HG02885 (cell line): ENCODE measurements around the gene E2F7.
"Not testable (repeated sequence)": the region's sequence is repeated elsewhere in the genome, so short reads cannot be mapped to it uniquely, and the experiment has no call there.

Experiments
- ATAC-seq: cut with Tn5 transposase; IDR thresholded peaks from one replicate; pipeline ENCODE4 v1.9.1; 2021; ENCODE audit warnings: mild to moderate bottlenecking; ENCODE audit not compliant: unreplicated experiment, poor library complexity

E2F7 gene, protein sequence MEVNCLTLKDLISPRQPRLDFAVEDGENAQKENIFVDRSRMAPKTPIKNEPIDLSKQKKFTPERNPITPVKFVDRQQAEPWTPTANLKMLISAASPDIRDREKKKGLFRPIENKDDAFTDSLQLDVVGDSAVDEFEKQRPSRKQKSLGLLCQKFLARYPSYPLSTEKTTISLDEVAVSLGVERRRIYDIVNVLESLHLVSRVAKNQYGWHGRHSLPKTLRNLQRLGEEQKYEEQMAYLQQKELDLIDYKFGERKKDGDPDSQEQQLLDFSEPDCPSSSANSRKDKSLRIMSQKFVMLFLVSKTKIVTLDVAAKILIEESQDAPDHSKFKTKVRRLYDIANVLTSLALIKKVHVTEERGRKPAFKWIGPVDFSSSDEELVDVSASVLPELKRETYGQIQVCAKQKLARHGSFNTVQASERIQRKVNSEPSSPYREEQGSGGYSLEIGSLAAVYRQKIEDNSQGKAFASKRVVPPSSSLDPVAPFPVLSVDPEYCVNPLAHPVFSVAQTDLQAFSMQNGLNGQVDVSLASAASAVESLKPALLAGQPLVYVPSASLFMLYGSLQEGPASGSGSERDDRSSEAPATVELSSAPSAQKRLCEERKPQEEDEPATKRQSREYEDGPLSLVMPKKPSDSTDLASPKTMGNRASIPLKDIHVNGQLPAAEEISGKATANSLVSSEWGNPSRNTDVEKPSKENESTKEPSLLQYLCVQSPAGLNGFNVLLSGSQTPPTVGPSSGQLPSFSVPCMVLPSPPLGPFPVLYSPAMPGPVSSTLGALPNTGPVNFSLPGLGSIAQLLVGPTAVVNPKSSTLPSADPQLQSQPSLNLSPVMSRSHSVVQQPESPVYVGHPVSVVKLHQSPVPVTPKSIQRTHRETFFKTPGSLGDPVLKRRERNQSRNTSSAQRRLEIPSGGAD

DNA sequence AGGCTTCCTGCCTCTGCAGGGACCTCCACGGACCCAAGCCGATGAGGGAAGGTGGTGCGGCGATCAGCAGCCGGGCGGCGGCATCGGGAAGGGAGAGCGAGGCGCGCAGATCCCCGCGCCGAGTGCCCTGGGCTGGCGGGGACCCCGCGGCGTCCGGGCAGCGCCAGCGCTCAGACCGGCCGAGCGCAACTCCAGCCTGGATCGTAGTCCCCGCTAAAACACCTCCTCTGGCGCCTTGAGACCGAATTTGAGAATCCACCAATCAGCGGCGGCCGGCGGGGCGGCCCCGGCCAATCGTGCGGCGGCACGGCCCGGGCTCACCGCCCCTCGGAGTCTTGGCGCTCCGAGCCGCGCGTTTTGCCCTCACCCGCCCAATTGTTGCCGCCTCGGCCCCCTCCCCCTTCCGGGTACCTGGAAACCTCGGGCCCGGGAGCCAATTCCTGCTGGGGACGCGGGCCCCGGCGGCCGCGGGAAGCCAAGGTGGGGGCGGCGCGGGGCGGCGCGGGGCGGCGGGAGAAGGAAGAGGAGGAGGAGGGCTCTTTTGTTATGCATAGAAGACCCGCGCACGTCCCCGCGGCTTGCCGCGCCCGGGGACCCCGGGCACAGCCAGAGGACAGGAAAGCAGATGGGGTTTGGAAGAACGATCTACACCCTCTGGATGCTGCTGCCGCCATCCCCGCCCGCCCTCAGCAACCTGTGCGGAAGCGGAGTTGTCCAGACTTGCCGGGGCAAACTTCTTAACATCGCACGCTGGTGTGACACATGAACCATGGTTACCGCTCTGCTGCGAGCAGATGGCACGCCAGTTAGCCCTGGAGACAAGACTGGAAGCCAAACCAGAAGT, at the start of gene E2F7:
E2F7 (minus strand) TSS at position 209 of the 844 bp plus-strand sequence. CDS start 934 bp downstream, outside the sequence.
- ATAC-seq = peak; percentile 71

DNA sequence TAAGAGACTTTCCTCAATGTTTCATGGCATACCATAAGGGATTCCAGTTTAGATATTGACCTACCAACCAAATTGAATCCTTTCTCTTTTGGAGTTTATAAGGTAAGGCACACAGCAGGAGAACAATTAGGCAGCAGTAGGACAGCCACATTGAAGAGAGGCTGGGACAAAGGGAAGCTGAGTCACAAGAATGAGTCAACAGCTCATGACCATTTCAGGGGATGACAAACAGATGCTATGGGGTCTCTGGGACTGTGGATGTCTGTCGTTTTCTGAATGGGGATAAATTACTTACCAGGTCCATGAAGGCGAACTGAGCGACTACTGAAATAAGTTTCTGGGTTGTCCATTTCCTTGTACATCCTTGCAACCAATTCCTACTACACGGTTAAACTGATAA, 48.6 kb upstream of the E2F7 start:
- ATAC-seq = no peak

DNA sequence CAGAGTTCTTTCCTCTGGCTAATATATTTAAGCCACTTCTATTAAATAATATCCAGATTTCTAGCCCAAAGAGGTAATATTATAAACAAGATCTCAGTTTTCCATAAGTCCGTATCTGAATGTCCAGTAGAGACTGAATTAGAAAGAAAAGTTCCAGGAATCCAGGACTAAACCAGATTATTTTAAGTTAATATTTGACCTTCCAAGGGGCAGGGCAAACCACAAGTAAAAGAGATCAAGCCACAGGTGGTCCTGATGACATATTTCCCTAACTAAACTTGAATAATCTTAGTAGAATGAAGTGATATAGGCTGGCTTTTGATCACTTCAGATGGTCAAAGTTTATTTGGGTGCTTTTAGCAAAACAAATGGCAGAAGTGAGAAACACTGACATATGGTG, 43.3 kb upstream of the E2F7 start:
- ATAC-seq = no peak

DNA sequence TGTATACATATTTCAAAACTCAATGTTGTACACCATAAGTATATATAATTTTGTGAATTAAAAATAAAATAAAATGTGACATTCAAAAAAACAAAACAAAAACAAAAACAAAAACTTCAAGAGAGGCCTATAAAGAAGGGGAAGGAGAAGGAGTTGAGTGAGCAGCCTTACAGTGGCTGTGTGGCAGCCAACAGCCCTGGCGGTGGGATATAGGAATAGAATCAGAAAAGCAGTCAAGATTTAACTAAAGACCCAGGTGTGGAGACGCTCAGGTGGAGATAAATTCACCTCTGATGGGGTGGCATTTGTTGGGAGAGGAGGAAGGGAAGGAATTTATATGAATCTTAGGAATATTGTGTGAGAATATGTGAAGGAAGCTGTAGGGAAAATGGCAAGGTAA, 41.8 kb upstream of the E2F7 start:
- no peak for ATAC-seq

DNA sequence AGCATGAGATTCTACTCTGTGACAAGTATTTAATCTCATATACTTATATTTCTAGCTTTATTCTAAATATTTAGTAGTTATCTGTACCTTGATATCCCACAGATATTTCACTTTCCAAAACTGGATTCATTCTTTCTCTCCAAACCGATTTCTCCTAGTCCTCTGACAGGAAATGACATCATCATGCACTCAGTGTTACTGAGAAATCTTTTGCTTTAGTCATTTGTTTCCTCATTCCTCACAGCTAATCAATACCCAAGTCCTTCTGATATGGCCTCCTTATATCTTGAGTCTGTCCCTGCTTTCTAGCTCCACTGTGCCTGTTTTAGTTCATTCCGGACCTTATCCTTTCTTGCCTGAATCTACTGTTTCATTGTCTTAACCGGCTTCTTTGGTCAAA, 39.4 kb upstream of the E2F7 start:
- no peak for ATAC-seq

DNA sequence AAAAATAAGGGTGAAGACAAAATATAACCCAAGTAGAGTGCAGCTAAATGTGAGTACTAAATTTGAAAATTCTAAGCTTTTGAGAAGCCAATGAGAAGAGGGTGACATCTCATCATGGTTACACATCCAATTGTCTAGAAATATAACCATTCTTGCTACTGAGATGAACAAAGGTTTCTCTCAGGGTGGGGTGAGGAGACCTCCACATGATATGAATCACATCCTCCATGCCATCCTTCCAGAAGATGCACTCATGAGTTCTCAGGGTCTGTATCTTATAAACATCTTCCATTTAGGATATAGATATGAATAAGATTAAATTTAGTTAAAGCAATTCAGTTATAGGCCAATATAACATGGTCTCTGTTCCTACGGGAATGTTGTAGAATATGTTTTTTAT, 38.9 kb upstream of the E2F7 start:
- no peak for ATAC-seq

DNA sequence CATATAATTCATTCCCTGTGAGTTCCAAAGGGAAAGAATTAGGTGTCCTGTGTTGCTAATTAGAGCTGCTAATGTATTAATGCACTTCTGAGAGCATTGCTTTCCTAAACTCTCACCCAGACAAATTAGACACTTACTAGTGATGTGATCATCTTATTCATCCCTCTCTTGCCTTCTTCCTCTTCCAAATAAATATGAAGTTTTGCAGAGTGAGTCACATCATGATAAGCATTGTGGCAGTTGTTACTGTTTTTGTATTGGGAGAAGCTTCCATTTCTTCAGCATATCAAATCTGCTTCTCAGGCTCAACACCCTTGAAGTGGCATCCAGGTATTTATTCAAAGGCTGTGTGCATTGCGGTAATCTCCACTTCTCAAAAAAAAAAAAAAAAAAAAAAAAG, 37.3 kb upstream of the E2F7 start:
- no peak for ATAC-seq

DNA sequence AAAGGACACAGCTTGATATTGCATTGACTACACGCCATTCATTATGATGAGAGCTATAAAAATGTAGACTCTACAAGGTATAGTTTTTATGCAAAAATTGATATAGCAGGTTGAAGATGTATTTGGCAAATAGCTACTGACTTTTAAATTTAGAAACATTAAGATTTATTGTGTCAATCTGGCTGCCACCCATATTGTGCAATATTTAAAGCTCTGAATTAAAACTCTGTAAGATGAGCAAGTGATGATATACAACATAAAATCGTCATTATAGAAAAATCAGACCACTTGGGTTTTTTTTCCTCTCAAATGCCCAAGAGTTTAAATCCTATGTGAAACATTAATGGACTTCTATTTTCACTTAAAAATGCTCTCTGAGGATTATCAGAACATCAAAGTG, 36.8 kb upstream of the E2F7 start:
- no peak for ATAC-seq

DNA sequence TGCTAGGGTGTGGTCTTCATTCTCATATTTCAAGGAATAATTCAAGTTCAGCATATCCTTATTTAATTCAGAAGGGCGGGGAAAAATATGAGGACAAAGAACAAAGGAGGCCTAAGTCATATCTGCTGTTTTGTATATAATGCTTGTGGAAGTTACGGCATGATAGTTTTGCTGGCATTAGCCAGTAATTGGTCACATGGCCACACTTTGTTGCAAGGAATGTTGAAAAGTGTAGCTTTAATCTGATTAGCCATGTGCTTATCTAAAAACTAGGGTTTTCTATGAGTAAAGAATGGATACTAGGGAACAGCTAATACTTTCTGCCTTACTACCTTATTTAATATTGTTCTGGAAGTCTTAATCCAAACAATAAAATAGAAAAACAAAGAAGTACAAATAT, 34.4 kb upstream of the E2F7 start:
- ATAC-seq = no peak

DNA sequence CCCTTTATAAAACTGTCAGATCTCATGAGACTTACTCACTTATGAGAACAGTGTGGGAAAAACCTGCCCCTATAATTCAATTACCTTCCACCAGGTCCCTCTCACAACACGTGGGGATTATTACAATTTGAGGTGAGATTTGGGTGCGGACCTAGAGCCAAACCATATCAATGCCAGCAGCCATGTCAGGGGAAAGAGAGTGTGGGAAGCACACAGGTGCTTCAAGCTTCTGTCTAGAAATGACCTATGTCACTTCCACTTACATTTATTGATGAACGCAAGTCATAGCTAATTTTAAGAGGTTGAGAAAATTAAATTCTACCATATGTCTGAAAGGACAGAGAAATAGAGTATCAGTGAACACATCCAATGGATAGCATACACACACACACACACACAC, 32.5 kb upstream of the E2F7 start:
- no peak for ATAC-seq

DNA sequence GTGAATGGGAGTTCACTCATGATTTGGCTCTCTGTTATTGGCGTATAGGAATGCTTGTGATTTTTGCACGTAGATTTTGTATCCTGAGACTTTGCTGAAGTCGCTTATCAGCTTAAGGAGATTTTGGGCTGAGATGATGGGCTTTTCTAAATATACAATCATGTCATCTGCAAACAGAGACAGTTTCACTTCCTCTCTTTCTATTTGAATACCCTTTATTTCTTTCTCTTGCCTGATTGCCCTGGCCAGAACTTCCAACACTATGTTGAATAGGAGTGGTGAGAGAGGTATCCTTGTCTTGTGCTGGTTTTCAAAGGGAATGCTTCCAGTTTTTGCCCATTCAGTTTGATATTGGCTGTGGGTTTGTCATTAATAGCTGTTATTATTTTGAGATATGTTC, 26.9 kb upstream of the E2F7 start:
- not testable (repeated sequence) for ATAC-seq

DNA sequence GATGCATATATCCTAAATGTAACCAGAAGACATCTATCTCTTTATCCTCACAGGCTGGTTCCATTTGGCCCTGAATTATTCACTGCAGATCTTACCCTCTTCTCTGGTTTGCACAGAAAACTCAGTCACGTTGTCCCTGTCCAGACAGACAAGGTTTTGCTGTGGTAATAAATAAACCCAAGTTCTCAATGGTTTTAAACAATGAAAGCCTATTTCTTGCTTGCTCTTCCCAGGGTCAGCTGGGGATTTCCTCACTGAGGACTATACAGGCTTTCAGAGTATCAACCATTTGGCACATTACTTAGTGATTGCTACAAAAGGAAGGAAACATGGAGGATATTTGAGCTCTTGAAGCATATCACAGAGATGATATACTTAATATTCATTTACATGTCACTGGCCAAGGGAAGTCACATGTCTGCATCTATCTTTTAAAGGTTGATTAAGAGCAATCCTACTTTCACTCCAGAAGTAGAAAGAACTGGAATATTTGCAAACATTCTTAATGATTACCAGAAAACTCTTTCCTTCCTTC, 24.4 kb upstream of the E2F7 start:
- no peak for ATAC-seq

DNA sequence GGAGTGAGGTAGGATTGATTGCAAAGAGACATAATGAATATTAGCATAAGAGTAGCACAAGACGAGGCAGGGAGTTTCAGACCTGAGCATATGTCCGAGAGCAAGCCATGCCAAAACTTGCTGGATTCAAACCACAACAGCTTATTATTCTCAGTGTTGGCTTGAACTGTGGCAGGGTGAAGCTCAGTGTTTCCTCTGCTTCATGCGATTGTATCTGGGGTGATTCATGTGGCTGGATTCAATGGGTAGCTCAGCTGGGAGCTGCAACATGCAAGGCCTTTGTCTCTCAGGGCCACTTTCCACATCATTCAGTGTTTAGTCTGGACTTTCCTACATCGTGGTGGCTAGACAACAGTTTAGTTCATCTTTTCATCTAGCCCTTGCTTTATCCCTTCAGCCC, 22.1 kb upstream of the E2F7 start:
- no peak for ATAC-seq

DNA sequence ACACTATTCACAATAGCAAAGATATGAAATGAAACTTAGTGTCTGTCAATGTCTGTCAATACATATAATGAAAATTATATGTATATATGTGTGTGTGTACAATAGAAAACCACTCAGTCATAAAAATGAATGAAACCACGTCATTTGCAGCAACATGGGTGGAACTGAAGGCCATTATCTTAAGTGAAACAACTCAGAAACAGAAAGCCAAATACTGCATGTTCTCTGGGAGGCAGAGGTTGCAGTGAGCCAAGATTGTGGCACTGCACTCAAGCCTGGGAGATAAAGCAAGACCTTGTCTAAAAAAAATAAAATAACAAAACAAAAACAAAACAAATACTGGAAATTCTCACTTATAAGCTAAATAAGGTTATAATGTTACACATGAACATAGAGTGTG, 16.7 kb upstream of the E2F7 start:
- ATAC-seq = peak; percentile 57

DNA sequence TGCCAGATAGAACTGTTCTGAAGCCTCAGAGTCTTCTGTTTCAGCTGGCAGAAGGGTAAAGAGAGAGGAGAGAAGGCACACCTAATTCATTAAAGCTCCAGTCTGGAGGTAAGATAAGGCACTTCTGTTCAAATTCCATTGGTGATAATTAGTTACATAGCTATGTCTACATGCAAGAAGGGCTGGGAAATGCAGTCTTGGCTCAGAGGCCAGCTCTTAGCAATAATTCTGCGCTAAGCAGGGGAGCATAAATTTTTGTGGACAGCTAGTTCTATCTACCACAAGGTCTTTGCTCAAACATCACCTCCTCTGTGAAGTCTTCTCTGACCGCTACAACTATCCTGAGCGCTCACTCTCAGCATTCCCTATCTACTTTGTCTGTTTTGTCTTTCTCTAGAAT, 14.3 kb upstream of the E2F7 start:
- ATAC-seq = no peak

DNA sequence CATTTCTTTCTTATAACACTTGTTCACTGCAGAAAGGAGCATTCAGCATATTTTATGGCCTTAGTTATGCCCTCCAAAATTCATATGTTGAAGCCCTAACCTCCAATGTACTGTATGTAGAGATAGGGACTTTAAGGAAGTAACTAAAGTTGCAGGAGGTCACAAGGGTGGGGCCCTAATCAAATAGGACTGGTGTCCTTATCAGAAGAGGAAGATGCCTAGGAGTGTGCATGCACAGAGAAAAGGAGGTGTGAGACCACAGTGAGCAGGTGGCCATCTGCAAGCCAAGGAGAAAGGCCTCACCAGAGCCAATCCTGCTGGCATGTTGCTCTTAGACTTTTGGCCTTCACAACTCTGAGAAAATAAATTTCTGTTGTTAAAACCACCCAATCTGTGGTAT, 12.9 kb upstream of the E2F7 start:
- ATAC-seq = no peak

DNA sequence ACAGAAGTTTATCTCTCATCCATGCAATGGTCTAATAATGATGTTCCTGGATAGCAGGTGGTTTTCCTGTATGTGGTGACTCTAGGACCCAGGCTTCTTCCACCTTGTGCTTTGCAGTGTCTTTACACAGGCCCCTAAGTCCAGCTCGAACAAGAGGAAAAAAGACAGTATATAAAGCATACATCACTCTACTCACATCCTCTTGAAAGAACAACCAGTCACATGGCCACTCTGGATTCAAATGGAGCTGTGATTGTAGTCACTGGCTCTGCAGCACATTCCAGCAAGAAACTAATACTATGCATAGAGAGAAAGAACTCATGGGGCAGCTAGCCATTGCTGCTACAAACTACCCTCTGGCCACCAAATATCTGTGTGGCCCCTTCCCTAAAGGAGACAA, 11.5 kb upstream of the E2F7 start:
- ATAC-seq = no peak

DNA sequence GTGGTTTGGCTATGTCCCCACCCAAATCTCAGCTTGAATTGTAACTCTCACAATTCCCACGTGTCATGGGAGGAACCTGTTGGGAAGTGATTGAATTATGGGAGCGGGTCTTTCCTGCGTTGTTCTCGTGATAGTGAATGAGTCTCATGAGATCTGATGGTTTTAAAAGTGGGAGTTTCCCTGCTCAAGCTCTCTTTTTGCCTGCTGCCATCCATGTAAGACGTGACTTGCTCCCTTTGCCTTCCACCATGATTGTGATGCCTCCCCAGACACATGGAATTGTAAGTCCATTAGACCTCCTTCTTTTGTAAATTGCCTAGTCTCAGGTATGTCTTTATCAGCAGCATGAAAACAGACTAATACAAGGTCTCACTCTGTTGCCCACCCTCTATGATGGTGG, 8.5 kb upstream of the E2F7 start:
- not testable (repeated sequence) for ATAC-seq

DNA sequence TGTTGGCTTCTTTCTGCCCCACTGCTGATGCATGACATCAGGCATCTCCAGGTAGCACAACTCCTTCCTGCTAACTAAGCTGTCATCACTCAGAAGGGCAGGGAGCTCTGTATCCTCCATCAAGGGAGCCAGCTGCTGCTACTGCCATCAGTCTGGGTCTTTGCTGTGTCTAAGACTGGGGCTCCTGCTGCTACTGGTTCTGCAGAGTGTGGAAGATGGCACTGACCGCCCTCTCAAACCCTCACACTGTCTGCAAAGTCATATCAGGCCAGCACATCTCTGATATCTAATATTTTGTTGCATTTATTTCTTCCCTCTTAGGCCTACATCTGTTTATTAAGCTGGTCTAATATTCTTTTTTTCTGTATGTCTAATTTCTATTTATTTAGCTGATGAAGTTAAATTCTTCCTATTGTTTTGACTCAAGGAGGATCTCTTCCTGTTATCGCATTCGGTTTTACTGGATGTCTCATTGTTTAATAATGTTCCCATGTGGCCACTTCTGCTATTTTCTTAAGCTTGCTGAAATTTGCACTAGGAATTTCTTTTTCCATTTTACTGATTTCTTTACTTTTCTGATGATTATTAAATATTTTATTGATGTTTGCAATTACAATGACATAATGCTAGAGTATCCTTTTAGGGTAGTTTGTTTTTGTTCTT, 7.6 kb upstream of the E2F7 start:
- ATAC-seq = no peak
